ENCODE results near the gene FNDC7. TPM values are rescaled to one million over a fixed set of nuclear protein-coding genes. Genes with fewer than 3 reads are reported as not detected.

Gene FNDC7
- total and polyA plus RNA-seq, 10 of the 15 experiments (the other 5 are each of a cell fraction or from before 2014, with no cell fraction given) = not detected

DNA sequence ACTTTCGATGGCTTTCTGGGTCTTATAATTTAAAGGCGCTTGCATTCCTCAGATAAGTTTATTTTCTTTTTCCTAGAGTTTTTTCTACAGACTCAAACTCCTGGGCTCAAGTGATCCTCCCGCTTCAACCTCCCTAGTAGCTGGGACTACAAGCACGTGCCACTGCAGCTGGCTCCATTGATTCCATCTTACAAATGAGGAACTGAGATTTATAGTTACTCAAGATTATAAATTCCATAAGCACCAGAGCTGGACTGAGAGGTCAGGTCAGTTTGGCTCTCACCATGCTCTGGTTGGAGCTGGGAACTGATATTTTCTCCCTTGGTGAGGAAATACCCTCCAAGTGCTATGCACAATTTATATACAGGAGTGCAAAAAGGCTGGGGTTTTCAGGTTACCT, 34.0 kb upstream of the FNDC7 start:
- H3K4me3 ChIP-seq = no peak overlapping the region
- no peaks in the 10 kb centered on the region for H3K79me2 ChIP-seq (ENCODE audit: control insufficient read depth, insufficient read depth, low read length)
- ChIA-PET POLR2A (no interaction called here), CTCF (no interaction called here), RAD21 (ENCODE audit: unreplicated experiment) (interaction anchor here (1.6 kb wide), 1 partner anchor 13 kb away, joined by 3 read pairs; the partner anchor contains the start of gene PRPF38B), SMC1A (ENCODE audit: uncharacterized antibody, unreplicated experiment) (no interaction called here)
- no peak overlapping the region for H2AFZ ChIP-seq (ENCODE audit: control insufficient read depth, low read depth, low read length)
- H3K27ac ChIP-seq (ENCODE audit: control insufficient read depth, insufficient read depth) = no peak overlapping the region
- TF ChIP-seq, protein P1, sequence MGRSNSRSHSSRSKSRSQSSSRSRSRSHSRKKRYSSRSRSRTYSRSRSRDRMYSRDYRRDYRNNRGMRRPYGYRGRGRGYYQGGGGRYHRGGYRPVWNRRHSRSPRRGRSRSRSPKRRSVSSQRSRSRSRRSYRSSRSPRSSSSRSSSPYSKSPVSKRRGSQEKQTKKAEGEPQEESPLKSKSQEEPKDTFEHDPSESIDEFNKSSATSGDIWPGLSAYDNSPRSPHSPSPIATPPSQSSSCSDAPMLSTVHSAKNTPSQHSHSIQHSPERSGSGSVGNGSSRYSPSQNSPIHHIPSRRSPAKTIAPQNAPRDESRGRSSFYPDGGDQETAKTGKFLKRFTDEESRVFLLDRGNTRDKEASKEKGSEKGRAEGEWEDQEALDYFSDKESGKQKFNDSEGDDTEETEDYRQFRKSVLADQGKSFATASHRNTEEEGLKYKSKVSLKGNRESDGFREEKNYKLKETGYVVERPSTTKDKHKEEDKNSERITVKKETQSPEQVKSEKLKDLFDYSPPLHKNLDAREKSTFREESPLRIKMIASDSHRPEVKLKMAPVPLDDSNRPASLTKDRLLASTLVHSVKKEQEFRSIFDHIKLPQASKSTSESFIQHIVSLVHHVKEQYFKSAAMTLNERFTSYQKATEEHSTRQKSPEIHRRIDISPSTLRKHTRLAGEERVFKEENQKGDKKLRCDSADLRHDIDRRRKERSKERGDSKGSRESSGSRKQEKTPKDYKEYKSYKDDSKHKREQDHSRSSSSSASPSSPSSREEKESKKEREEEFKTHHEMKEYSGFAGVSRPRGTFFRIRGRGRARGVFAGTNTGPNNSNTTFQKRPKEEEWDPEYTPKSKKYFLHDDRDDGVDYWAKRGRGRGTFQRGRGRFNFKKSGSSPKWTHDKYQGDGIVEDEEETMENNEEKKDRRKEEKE (IDR thresholded peaks at IDR 0.05) = no peak
- TF ChIP-seq BHLHE40 (IDR thresholded peaks at IDR 0.05; ENCODE audit: borderline replicate concordance in 1 of 2, low read depth in 2 of 2, low read length in 1 of 2) (peak in 1 of 2 experiments; percentile 61; a peak in 2 of 4 replicates), SPI1 (IDR thresholded peaks at IDR 0.05; ENCODE audit: borderline replicate concordance, insufficient read depth, low read depth, low read length) (peak; percentile 73; the same call in 1 of the 2 replicates)
- FAIRE-seq (no peak), ATAC-seq (peak; percentile 29; the same call in 1 of the 3 replicates), DNase-seq (ENCODE audit: low read depth, low spot score) (no peak)
- H3K9ac ChIP-seq (ENCODE audit: control insufficient read depth, insufficient read depth, low read length) = no peak overlapping the region
- 68% methylated on average over 4 of the region's 4 CpGs for WGBS (ENCODE audit: insufficient coverage, insufficient replicate concordance, low lambda C conversion rate, missing lambda C conversion rate)
- no peaks in the 10 kb centered on the region for H3K9me3 ChIP-seq (replicated peaks; ENCODE audit: control insufficient read depth, insufficient read depth, low read length)
- H3K36me3 ChIP-seq (ENCODE audit: control insufficient read depth in 2 of 2, insufficient read depth in 2 of 2, low read length in 1 of 2) = no peaks in the 10 kb centered on the region
- intact Hi-C loops (cut with micrococcal nuclease; ENCODE audit: unreplicated experiment) = loop anchor here (10.0 kb wide), 1 partner anchor 64 kb away; no protein-coding TSS in a partner anchor
- peaks cover 7% of the 10 kb centered on the region; the same call in 1 of the 2 replicates for H3K4me1 ChIP-seq (ENCODE audit: control insufficient read depth, insufficient read depth, low read length)
- BruUV-seq (replicated peaks) = no TSS peak
- in situ Hi-C loops (cut with MboI) = no loop called here
- no peak overlapping the region for H3K4me2 ChIP-seq (ENCODE audit: control insufficient read depth, insufficient read depth)
- H3K27me3 ChIP-seq (replicated peaks in 1 of 2; ENCODE audit: control insufficient read depth in 2 of 2, insufficient read depth in 2 of 2, low read length in 1 of 2) = no peaks in the 10 kb centered on the region
- no peaks in the 10 kb centered on the region for H4K20me1 ChIP-seq (ENCODE audit: control insufficient read depth, insufficient read depth)
